Activated CD4-positive, alpha-beta T cell treated with anti-CD3 and anti-CD28 coated beads, Interleukin-2, Interleukin-4, amounts not matched to agents 100 ng/mL and 50 ng/mL, durations not matched to agents 16 hours and 8 hours (primary cell): ENCODE results near the gene MCRIP1.

Experiments
- DNase-seq: peaks from one replicate; pipeline ENCODE4 v3.0.0-alpha.2; 2020; ENCODE audit warnings: low spot score

MCRIP1 gene

DNA sequence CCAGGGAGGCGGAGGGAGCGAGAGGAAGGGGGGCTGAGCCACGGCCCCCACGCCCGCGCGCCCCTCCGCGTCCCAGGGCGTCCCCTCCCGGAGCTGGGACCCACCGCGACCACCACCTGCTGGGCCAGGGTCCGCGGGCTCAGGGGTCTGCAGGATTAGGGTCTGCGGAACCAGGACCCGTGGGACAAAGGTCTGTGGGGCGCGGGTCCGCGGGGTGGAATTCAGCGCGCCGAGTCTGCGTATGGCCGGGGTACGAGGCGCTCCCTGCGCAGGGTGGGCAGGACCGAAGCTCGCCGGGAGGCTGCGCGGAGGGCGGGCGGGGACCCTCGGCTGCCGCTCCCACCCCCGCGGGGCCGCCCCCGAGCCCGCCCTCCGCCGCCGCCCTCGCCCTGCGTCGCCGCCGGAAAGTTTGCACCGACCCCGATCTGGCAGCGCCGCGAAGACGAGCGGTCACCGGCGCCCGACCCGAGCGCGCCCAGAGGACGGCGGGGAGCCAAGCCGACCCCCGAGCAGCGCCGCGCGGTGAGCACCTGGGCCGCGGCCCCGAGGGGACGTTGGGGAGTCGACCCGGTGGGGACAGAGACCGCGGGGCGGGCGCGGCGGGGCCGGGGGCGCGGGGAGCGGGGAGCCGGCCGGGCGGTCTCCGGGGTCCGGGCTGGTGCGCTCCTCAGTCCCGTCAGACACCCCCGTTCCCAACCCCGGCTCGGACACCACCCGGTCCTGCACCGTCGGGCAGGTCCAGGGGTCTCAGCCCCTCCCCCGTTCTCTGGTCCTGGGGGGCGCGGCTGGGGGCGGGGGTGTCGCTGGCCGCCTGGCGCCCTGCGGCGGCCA, 29.1 kb downstream of the MCRIP1 start, which contains the start of gene GCGR:
GCGR (plus strand) TSS at position 423 of the 831 bp plus-strand sequence. CDS start 4,869 bp downstream, outside the sequence.
- DNase-seq, result no peak

DNA sequence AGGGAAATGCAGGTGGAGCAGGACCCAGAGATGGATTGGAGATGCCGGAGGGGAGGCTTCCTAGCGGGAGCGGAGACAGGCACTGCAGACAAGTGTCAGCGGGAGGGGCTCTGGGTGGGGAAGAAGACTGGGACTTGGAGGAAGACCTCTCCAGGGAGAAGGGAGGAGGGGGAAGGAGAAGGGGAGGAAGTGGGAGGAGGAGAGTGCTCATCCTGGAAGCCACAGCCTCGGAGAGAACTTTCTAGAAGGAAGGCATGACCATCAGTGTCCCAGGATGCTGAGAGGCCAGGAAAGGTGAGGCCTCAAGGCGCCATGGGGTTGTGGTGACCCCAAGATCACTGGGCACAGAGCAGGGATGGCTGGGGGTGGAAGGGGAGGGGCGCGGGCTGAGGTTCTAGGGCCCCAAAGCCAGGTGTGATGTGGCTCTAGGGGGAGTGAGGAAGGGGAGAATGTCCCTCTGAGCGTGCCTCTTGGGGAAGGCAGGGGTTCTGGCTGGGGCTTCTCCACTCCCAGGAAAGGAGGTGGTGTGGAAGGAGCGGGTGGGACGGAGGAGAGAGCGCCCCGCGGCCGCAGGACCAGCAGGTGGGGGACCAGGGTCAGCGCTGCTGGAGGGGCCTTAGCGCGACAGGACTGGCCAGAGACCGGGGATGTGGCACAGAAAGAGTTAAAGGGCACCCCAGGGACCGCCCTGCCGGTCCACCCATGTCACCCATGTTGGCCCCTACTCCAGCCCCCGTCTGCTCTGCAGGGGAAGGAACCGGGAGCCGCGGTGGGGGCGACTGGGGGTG, 30.0 kb downstream of the MCRIP1 start:
- DNase-seq, result no peak

DNA sequence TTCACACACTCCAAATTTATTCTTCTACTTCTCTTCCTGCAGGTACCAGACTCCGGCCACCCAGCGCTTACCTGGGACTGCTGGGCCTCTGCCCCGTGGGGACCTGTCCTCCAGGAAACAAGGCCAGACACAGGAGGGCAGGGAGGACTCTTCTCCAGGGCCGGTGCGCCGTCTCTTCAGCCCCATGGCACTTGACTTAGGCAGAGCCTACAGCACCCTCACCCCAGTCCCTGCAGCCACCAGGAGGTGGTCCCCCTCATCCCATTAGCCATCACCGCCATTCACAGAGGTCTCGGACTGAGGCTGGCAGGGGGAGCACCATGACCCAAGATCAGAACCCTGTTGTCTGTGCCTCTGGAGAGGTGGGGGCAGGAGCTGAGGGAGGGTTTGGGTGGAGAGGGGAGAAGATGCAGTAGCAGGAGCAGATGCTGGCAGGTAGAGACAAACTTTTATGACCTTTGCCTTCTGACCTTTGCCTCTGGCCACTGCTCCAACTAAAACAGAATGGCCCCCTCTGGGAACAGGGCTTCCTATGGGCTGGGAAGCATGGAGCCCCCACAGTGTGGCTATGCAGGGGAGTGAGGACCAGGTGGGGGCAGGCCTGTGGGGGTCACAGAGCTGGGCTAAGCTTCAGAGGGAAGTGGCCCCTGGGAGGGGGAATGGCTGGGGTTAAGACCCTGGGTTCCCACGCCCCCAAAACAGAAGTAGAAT, 30.9 kb downstream of the MCRIP1 start:
- DNase-seq, result no peak

DNA sequence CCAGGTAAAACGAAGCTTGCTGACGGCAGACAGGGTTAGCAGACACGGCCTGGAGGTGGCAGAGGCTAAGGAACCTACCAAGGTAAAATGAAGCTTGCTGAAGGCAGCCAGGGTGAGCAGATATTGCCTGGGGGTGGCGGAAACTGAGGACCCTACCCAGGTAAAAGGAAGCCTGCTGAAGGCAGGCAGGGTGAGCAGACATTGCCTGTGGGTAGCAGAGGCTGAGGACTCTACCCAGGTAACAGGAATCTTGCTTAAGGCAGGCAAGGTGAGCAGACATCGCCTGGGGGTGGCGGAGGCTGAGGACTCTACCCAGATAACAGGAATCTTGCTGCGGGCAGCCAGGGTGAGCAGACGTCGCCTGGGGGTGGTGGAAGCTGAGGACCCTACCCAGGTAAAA, 31.8 kb downstream of the MCRIP1 start:
- no peak for DNase-seq

GRCh38 chr17:81794509-81794908, 38.6 kb downstream of the MCRIP1 start:
- DNase-seq, result no peak

DNA sequence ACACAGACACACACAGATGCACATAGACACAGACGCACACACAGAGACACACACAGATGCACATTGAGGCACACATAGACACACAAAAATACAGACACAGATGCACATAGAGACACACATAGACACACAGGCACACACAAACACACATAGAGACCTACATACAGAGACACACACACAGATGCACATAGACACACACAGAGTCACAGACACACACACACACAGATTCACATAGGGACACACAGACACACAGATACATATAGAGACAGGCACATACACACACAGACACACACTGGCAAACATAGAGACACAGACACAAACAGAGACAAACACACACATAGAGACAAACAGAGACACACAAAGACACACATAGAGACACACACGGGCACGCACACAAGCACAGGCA, 39.0 kb downstream of the MCRIP1 start:
- no peak for DNase-seq

GRCh38 chr17:81792675-81793615, 40.1 kb downstream of the MCRIP1 start:
- DNase-seq, result no peak
